ENCODE data around the gene TBC1D16.

GRCh38 chr17:80012765-80013741, 22.6 kb downstream of the TBC1D16 start:
- TF ChIP-seq, protein P1, sequence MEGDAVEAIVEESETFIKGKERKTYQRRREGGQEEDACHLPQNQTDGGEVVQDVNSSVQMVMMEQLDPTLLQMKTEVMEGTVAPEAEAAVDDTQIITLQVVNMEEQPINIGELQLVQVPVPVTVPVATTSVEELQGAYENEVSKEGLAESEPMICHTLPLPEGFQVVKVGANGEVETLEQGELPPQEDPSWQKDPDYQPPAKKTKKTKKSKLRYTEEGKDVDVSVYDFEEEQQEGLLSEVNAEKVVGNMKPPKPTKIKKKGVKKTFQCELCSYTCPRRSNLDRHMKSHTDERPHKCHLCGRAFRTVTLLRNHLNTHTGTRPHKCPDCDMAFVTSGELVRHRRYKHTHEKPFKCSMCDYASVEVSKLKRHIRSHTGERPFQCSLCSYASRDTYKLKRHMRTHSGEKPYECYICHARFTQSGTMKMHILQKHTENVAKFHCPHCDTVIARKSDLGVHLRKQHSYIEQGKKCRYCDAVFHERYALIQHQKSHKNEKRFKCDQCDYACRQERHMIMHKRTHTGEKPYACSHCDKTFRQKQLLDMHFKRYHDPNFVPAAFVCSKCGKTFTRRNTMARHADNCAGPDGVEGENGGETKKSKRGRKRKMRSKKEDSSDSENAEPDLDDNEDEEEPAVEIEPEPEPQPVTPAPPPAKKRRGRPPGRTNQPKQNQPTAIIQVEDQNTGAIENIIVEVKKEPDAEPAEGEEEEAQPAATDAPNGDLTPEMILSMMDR (conservative IDR thresholded peaks at IDR 0.05 in 1 of 2, IDR thresholded peaks at IDR 0.05 in 1 of 2; ENCODE audit: low read depth in 1 of 2, low read length in 2 of 2) = no peak
- no peak for TF ChIP-seq EZH2 (IDR thresholded peaks at IDR 0.05; ENCODE audit: low read length, missing control alignments)
